Activated CD4-positive, CD25-positive, alpha-beta regulatory T cell (primary cell): Measurements from ENCODE around the gene VPS35L.
"Not testable (repeated sequence)": the region's sequence is repeated elsewhere in the genome, so short reads cannot be mapped to it uniquely, and the experiment has no call there.

Experiments
- DNase-seq, 4 experiments: peaks; one replicate each; lab custom pipeline; 2025; lab: John Stamatoyannopoulos, UW

The VPS35L gene

GRCh38 chr16:19540241-19540970 is 15.1 kb upstream of the VPS35L start:
- DNase-seq: no peak

GRCh38 chr16:19542138-19542821 is 13.2 kb upstream of the VPS35L start:
- no peak for DNase-seq

GRCh38 chr16:19543278-19543996 is 12.1 kb upstream of the VPS35L start:
- not testable (repeated sequence) for DNase-seq

GRCh38 chr16:19548144-19548543 is 7.4 kb upstream of the VPS35L start:
- DNase-seq: no peak

GRCh38 chr16:19549673-19550072 is 5.8 kb upstream of the VPS35L start:
- DNase-seq: no peak

GRCh38 chr16:19555938-19556771 is 652 bp downstream of the VPS35L start:
- no peak for DNase-seq

- no peak for DNase-seq
Observed at GRCh38 chr16:19559242-19559910, 3.9 kb downstream of the VPS35L start.

GRCh38 chr16:19560078-19560477 is 4.6 kb downstream of the VPS35L start:
- DNase-seq: no peak

GRCh38 chr16:19563377-19563776 is 7.9 kb downstream of the VPS35L start:
- DNase-seq: no peak

GRCh38 chr16:19566362-19566761 is 10.9 kb downstream of the VPS35L start:
- no peak for DNase-seq

GRCh38 chr16:19567560-19567959 is 12.1 kb downstream of the VPS35L start:
- no peak for DNase-seq

GRCh38 chr16:19573997-19574396 is 18.5 kb downstream of the VPS35L start:
- DNase-seq: no peak

- no peak for DNase-seq
Observed at GRCh38 chr16:19574615-19575014, 19.1 kb downstream of the VPS35L start.

- DNase-seq: no peak
Observed at GRCh38 chr16:19578378-19578971, 23.0 kb downstream of the VPS35L start.

- no peak for DNase-seq
Observed at GRCh38 chr16:19582050-19582831, 26.7 kb downstream of the VPS35L start.

GRCh38 chr16:19583665-19584300 is 28.3 kb downstream of the VPS35L start:
- DNase-seq: no peak

GRCh38 chr16:19588661-19589060 is 33.2 kb downstream of the VPS35L start:
- DNase-seq: no peak

- no peak for DNase-seq
Observed at GRCh38 chr16:19589106-19589505, 33.6 kb downstream of the VPS35L start.

- no peak for DNase-seq
Observed at GRCh38 chr16:19589771-19590302, 34.3 kb downstream of the VPS35L start.
